Measurements from ENCODE around the gene TBXAS1.

TBXAS1 gene

DNA sequence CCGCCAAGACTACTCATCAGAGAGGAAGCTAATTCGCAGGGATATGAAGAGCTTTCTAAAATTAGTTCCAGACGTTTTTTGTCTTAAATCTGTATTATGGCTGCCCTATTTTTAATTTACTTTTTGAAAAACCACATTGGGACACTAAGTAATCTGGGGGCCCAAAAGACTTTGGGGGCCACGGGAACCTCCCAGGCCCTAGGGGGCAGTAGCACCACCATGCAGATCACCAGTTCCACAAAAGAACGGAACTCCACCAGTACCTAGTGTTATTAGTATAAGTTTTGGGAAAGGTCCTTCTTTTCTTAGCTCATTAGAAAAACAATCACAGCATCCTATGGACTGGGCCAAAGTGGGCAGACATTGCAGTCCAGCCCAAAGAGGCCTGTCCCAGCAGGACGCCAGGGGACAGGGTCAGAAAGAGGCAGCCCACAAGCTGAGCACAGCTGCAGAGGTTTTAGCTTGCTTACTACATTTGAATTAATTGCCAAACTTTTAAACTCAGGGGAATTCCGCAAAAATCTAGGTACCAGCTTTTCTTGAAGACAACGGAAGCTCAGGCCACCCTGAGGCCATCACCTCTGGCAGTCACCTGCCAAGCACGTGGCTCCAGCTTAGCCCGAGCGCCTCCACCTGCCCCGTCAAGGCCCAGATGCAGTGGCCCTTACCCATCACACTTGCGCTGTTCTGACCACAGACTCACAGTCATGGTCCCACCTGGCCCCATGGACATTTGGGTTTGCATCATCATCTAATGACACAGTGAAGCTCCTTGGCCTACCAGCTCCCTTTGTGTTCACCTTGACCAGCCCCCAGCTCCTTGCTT is 158.8 kb downstream of the TBXAS1 start:
- no peak for DNase-seq

DNA sequence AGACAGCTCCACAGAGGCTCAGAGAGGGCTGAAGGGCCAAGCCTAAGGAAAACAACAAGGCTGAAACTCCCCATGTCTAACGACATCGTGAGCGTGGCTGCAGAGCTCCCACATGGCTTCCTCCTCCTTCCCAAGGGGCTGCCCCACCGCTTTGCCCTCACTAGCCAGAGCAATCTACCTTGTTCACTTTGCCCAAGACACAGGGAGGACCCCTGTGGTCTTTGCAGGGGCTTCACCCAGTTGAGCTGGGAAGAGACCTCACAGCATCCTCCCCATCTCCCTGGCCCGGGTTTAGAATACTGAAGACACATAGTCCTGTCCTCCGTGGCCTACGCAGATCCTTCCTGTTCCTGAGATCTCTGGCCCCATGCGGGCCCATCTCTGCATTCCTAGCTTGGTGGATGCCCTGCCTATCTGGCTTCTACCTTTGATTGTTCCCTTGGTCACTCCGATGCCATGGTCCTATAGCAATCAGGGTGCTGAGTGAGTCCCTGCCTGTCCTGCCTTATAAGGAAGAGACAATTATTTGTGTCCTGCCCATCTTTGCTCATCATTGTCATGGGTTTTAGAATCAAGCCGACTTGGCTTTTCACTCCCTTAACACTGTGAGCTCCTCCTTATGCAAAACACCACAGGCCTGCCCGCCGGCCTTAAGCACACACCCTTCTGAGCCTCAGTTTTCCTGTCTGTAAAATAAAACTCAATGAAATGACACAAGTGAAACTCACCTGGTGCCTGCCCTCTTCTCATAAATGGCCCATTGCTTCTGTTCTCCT is 160.5 kb downstream of the TBXAS1 start:
- no peak for DNase-seq

DNA sequence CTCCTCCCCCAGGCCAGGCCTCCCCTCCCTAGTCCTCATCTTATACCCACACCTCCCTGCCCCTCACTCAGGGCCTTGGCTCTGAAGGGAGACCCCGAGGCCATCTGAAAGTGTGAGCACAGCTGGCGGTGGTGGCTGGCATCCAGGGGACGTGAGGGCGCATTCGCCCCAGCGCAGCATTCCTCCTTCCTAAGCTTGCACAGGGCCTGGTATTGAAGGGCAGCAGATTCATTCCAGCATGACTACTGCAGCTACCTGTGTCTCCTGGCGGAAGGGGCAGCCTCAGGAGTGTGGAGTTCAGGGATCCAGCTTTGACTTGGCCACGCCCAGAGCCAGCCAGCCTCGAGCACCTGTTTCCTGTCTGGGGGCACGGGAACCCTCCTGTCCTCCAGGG is 161.1 kb downstream of the TBXAS1 start:
- no peak for DNase-seq

DNA sequence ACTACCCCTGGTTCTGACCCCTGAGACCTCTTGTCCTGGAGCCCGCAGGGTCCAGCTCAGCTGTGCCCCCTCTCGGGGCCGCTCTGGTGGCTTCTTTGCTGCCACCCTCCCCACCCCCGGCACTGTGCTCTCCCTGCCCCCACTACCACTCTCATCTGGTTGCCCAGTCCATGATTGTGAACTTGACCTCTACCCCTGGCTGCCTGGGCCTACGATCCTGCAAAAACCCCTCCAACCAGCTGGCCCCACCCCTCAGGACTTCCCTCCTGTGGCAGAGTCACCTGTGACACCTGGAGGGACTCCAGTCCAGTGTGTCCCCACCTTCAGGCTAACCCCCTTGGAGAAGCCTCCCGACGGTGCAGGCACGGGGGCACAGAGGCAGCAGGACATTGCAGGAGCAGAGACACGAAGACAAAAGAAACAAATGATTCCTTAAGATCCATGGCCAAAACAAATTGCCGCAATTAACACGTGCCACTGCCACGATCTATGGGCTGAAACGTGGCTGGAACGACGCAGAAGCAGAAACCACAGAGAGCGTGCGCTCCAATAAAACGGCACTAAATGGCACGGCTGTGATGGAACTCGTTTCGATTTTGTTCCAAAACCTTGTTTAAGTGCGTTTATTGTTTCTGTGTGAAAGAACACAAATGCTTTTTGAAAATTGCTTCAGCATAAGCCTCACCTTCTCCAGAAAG is 161.7 kb downstream of the TBXAS1 start:
- no peak for DNase-seq

DNA sequence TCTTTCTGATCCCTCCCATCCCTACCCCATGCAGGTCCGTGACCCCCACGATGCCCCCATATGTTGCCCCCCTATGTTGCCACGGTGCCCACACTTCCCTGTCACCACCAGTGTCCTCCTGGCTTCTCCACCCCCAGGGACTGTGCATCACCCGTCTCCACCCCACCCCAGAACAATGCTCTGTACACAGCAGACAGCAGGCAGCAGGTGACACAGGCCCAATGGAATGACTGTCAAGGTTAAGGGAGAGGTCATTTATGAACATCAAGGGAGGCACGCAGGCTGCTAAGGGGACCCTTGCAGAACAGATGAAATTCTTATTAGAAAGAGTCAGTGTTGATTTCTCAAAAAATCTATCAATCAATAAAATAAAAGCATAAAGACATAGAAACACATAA is 162.2 kb downstream of the TBXAS1 start:
- DNase-seq, result no peak

DNA sequence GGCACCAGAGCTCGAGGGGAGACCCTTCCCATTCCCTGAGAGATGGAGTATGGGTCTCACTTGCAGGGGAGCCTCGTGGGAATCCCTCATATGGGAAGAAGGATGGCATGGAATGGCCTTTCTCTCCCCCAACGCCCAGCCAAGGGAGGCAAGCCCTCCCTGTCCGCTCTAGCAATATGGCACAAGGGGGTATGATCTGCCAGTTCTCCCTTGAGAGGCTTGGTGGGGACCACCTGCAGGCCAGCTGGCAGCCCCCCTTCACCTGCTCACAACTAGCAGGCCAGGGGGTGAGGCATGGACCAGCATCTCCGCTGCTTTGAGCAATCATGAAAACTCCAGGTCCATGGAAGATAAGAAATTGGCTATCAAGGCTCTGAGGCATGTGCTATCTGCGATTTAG is 162.8 kb downstream of the TBXAS1 start:
- DNase-seq, result no peak

DNA sequence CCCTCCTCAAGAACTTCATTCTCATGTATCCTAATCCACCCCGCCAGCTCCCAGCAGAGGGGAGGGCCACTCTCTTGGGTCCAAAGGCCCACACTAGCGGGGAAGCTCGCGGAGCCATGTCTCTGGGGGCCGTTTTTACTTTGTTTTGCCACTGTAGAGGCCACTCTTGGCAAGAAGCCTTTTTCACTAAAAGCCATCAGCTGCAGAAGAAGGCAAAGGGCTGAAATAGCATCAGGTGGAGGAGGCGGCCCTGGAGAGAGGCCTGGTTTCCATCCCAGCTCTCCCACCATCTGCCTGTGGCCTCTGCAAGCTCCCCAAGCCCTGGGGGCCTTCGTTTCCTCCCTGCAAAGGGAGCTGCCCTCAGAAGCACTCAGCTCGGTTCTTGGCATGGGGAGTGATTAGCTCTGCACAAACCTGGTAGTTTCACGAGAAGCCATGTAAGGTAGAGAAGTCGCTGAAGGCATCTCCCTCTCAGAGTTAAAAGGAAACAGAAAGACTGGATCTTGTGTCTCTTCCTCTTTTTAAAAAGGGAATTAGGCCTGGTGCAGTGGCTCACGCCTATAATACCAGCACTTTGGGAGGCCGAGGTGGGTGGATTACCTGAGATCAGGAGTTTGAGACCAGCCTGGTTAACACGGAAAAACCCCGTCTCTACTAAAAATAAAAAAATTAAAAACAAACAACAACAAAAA is 163.4 kb downstream of the TBXAS1 start:
- DNase-seq, result no peak

DNA sequence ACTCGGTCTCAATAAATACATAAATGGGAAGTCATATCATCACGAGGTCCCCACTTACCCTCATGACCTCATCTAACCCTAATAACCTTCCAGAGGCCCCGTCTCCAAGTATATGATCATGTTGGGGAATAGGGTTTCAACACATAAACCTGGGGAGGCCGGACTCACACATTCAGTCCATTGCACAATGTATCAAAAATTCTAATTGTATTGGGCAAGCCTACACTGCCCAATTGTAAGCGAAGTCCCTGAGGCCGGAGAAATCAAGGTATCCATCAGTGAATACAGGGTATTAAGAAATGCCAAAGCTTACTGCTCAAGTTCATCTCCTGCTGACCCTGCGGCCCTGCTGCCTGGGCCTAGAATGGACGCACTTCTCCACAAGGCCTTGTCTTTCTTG is 164.1 kb downstream of the TBXAS1 start:
- DNase-seq, result no peak

DNA sequence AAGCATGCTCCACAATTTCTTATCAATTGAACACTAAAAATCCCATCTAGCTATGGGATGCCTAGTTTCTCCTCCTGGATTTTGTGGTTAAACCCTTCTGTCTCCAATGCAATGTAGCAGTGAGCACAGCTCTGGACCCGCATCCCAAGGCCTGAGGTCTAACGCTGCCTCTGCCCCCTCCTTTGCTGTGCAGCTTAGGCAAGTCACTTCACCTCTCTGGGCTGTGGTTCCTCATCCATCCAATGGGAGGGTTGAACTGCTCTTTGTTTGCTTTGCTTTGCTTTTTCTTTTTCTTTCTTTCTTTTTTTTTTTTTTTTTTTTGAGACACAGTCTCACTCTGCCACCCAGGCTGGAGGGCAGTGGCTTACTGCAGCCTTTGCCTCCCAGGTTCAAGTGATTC is 164.5 kb downstream of the TBXAS1 start:
- DNase-seq, result no peak

DNA sequence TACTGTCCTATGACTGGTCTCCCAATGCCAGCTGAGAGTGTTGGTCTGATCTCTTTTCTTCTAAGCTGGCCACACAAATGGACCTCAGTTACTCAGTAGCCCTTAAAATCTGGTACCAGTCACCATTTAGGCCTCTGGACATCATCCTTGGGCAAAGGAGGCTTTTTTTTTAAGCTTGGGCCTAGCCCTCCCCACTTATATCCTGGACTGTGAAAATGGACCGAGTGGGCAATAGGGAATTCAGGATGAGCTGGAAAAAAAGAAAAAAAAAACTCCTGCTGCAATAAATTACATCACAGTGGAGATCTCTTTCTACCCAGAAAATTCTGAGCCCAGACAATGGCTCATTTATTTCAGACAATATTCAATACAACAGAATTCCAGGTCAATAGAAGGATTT is 165.3 kb downstream of the TBXAS1 start:
- no peak for DNase-seq

- DNase-seq, result no peak
Observed at GRCh38 chr7:139995017-139995915, 166.2 kb downstream of the TBXAS1 start.

DNA sequence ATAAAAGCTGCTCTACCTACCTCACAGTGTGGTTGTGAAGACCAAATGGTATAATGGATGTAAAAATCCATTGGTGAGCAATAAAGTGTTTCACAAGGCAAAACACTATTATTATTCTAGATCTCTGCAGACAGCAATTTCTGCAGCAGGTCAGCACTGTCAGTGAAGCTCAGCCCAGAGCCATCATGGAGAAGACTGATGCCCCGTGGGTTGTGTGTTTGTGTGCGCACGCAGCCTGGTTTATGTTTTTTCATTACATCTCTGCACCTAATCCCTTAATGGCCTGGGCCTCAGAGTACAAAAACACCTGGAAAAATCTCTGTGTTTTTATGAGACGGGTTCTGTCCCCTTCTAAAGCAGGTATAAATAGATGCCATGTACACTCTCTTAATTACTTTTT is 169.5 kb downstream of the TBXAS1 start:
- DNase-seq, result no peak

GRCh38 chr7:139999516-139999915 is 170.5 kb downstream of the TBXAS1 start:
- DNase-seq, result no peak

- no peak for DNase-seq
Observed at GRCh38 chr7:140000666-140001268, 171.7 kb downstream of the TBXAS1 start.

- peak; percentile 8 for DNase-seq
Observed at GRCh38 chr7:140003913-140004382, 174.9 kb downstream of the TBXAS1 start.

DNA sequence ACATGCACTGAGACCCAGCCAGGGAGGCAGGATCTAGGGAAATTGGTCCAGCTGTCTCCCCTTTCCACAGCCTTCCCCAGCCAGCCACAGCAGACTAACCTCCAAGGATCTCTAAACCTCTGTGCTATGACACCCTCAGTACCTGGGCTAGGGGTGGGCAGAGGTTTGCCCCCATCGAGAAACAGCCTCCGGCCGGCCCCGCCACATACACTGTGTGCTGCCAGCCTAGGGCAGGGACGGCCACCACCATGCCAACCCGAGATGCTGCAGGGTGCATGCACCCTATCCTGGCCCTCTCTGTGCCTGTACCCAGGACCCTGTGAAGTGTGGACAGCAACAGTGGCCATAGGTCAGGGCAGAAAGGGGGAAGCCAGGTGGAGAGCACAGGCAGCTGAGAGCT is 175.6 kb downstream of the TBXAS1 start:
- DNase-seq, result no peak

DNA sequence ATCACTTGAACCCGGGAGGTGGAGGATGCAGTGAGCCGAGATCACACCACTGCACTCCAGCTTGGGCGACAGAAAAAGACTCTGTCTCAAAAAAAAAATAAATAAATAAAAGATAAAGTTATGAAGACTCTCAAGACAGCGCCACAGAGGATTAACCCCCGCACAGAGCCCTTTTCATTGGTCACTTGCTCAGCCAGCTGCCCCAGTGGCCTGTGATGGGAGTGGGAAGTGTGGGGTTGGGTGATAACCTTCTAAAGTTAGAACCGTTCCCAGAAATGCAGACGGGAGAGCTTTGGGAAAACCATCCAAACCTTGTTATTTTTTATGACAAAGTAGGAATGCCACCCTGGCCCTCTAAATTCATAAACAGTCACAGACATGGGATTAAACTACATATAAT is 176.3 kb downstream of the TBXAS1 start:
- no peak for DNase-seq

DNA sequence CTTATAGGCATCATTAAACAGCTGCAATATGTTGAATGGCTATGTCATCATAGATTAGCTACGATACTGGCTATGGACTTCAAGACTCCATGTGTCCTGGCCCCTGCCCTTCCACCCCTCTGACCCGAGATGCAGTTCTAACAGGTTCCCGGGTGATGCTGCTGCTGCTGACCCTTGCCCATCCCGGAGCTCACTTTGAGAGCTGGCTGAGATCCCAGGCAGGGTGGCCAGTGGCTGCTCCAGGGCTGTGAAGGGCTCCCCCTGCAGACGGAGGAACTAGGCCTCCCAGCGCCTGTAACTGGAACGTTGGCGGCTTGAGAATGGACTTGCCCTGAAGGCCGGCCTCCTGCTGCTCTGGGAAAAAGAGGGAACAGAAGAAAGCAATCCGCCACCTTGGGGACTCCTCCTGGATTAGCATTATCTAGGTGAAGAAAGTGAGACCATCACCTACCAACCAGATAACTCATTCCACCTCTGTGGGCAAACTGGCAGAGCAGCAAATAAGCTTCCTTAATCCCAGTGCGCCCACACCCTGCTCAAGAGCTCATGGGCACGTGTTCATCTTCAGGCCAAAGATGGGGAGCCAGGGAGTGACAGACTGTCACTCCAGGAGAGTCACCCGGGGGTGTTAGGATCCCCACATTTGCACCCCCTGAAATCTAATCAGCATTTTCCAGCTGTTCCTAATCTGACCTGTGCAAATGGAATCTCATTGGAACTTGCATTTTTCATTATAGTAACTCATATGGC is 176.9 kb downstream of the TBXAS1 start:
- no peak for DNase-seq

DNA sequence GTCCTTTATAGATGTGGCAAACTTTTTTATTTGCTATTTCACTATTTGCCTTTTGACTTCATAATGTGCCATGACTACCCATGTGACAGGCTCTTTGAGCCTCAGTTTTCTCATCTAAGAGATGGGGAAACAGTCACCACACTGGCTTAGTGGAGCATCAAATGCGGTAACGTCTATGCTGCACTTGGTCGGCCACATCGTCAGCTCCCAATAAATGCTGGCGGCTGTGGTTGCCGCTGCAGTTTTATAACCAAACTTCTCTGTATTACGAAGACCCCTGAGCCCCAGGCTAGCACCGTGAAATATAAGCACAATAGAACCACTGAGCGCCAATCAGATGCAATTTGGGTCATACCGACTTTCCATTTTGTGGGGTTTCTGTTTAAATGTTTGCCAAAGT is 177.5 kb downstream of the TBXAS1 start:
- no peak for DNase-seq

GRCh38 chr7:140007051-140007690 is 178.1 kb downstream of the TBXAS1 start:
- no peak for DNase-seq

Measured in stimulated activated CD4-positive, alpha-beta T cell treated with anti-CD3 and anti-CD28 coated beads, Interleukin-12 subunit alpha, Interleukin-12 subunit beta, amount 100 ng/mL, for 4 hours (primary cell).